HCT116 (cell line): Measurements from ENCODE around the gene MRPL49. TPM values are rescaled to one million over a fixed set of nuclear protein-coding genes. Genes with fewer than 3 reads are reported as not detected.

Source experiments
- ATAC-seq: fragments of 200-7000 bp; cut with Tn5 transposase; 2 replicates; pipeline ENCODE4 v1.9.1; 2020; ENCODE audit warnings: mild to moderate bottlenecking, moderate library complexity
- BruUV-seq: library from RNA; stranded (reverse); fragments of 400-500 nt; replicated peaks from 2 replicates; lab custom pipeline; 2021; lab: Mats Ljungman, UMichigan
- CTCF ChIA-PET: fragments of 300-600 bp; sonication (Branson Sonifier 250); formaldehyde crosslinking; loops from one replicate; lab custom pipeline; 2021; ENCODE audit warnings: antibody characterized with exemption; lab: Charles Lee
- POLR2A ChIA-PET: fragments of 300-600, 350-600 bp; sonication (Branson Sonifier 250); formaldehyde crosslinking; loops from one replicate; lab custom pipeline; 2021; ENCODE audit warnings: antibody characterized with exemption; lab: Charles Lee
- RAD21 ChIA-PET, 2 experiments: fragments of 300-600 bp; sonication (Branson Sonifier 250); formaldehyde crosslinking; loops; one replicate each; lab custom pipeline; 2023; ENCODE audit warnings: low total read pairs in 2 of 2; ENCODE audit not compliant: uncharacterized antibody in 2 of 2, unreplicated experiment in 2 of 2, low non-redundant PET in 1 of 2; lab: Charles Lee
- DNase-seq: peaks from one replicate; pipeline ENCODE4 v3.0.0-alpha.2; 2010; ENCODE audit warnings: low read depth, low spot score
- H2AFZ ChIP-seq: fragments of 200-600 bp; shearing (Covaris generic), sonication (generic); 2 replicates; pipeline ENCODE4 v1.6.1; 2017; ENCODE audit warnings: low read depth, mixed run types, mixed read lengths, antibody characterized with exemption, low read length; ENCODE audit not compliant: poor library complexity, severe bottlenecking
- H3K27ac ChIP-seq: 2 replicates; pipeline ENCODE4 v1.5.1; 2012; ENCODE audit warnings: low read depth, low read length
- H3K27me3 ChIP-seq: fragments of 200-600 bp; sonication (generic); 2 replicates; pipeline ENCODE4 v1.6.1; 2016; ENCODE audit warnings: mixed run types, low read length, mixed read lengths; ENCODE audit not compliant: insufficient read depth
- H3K36me3 ChIP-seq, 2 experiments: fragments of 200-500 bp in 1 of 2; fragments of 200-600 bp in 1 of 2; sonication (Bioruptor generic) in 1 of 2; sonication (generic) in 1 of 2; 2 replicates each; pipeline versions ENCODE4 v1.5.1 to v1.6.1; 2014 to 2016; ENCODE audit warnings: low read length in 2 of 2, inconsistent platforms in 1 of 2, mixed read lengths in 1 of 2, mixed run types in 1 of 2; ENCODE audit not compliant: insufficient read depth in 2 of 2, control insufficient read depth in 1 of 2
- H3K4me1 ChIP-seq, 2 experiments: fragments of 200-600 bp in 1 of 2; sonication (generic) in 1 of 2; 2 replicates each; pipeline versions ENCODE4 v1.5.1 to v1.6.1; 2012 to 2017; ENCODE audit warnings: low read length in 2 of 2, inconsistent platforms in 1 of 2, mild to moderate bottlenecking in 1 of 2, mixed read lengths in 1 of 2, mixed run types in 1 of 2, moderate library complexity in 1 of 2; ENCODE audit not compliant: insufficient read depth in 2 of 2, control insufficient read depth in 1 of 2
- H3K4me2 ChIP-seq: fragments of 200-600 bp; sonication (generic); 2 replicates; pipeline ENCODE4 v1.6.1; 2017; ENCODE audit warnings: mixed run types, low read length, mixed read lengths
- H3K4me3 ChIP-seq, 2 experiments: fragments of 200-600 bp in 1 of 2; sonication (generic) in 1 of 2; replicated peaks in 1 of 2; 2 replicates each; pipeline ENCODE4 v1.5.1; 2011 to 2016; ENCODE audit warnings: low read length in 2 of 2, control low read depth in 1 of 2, low read depth in 1 of 2, mild to moderate bottlenecking in 1 of 2, mixed read lengths in 1 of 2, mixed run types in 1 of 2
- H3K79me2 ChIP-seq: fragments of 200-600 bp; sonication (generic); 2 replicates; pipeline ENCODE4 v1.6.1; 2017; ENCODE audit warnings: mild to moderate bottlenecking, mixed run types, low read length, moderate library complexity, mixed read lengths; ENCODE audit not compliant: insufficient read depth
- H3K9ac ChIP-seq: fragments of 200-600 bp; sonication (generic); 2 replicates; pipeline ENCODE4 v1.6.1; 2016; ENCODE audit warnings: low read length, mixed read lengths
- H3K9me2 ChIP-seq: fragments of 200-600 bp; sonication (generic), shearing (Covaris generic); 2 replicates; pipeline ENCODE4 v1.6.1; 2017; ENCODE audit warnings: mixed run types, mild to moderate bottlenecking, moderate library complexity; ENCODE audit not compliant: insufficient read depth
- H3K9me3 ChIP-seq, 2 experiments: fragments of 200-500 bp in 1 of 2; fragments of 200-600 bp in 1 of 2; sonication (Bioruptor generic) in 1 of 2; sonication (generic) in 1 of 2; 2 replicates each; pipeline ENCODE4 v1.6.1; 2014 to 2017; ENCODE audit warnings: low read length in 2 of 2, mixed read lengths in 2 of 2, inconsistent platforms in 1 of 2, low read depth in 1 of 2, mild to moderate bottlenecking in 1 of 2, mixed run types in 1 of 2, moderate library complexity in 1 of 2; ENCODE audit not compliant: control insufficient read depth in 1 of 2, insufficient read depth in 1 of 2
- H4K20me1 ChIP-seq: fragments of 200-600 bp; sonication (generic), shearing (Covaris generic); 2 replicates; pipeline ENCODE4 v1.6.1; 2017; ENCODE audit warnings: mixed run types, mild to moderate bottlenecking, moderate library complexity; ENCODE audit not compliant: insufficient read depth
- CBX3 ChIP-seq: IDR thresholded peaks from 2 replicates; pipeline ENCODE4 v1.6.1; 2012; ENCODE audit warnings: low read depth
- ELF1 ChIP-seq: IDR thresholded peaks from 2 replicates; pipeline ENCODE4 v1.6.1; 2012; ENCODE audit warnings: low read depth, borderline replicate concordance
- EZH2 ChIP-seq: fragments of 200-600 bp; sonication (generic); IDR thresholded peaks from 2 replicates; pipeline ENCODE4 v1.6.1; 2017; ENCODE audit warnings: antibody characterized with exemption, mixed run types
- FOSL1 ChIP-seq: IDR thresholded peaks from 2 replicates; pipeline ENCODE4 v1.6.1; 2012; ENCODE audit warnings: low read depth
- JUND ChIP-seq: IDR thresholded peaks from 2 replicates; pipeline ENCODE4 v1.6.1; 2012
- POLR2A ChIP-seq: IDR thresholded peaks from 2 replicates; pipeline ENCODE4 v1.7.0; 2011; ENCODE audit warnings: borderline replicate concordance; ENCODE audit not compliant: insufficient read depth, insufficient read length; ENCODE audit errors: extremely low read depth
- POLR2AphosphoS5 ChIP-seq: IDR thresholded peaks from 2 replicates; pipeline ENCODE4 v1.6.1; 2011; ENCODE audit warnings: mild to moderate bottlenecking, low read depth, low read length, moderate library complexity
- RAD21 ChIP-seq: IDR thresholded peaks from 2 replicates; pipeline ENCODE4 v1.6.1; 2012; ENCODE audit warnings: low read depth, mild to moderate bottlenecking
- SP1 ChIP-seq: IDR thresholded peaks from 2 replicates; pipeline ENCODE4 v1.6.1; 2012; ENCODE audit warnings: low read depth
- SRF ChIP-seq: IDR thresholded peaks from 2 replicates; pipeline ENCODE4 v1.6.1; 2012; ENCODE audit warnings: low read depth
- YY1 ChIP-seq: IDR thresholded peaks from 2 replicates; pipeline ENCODE4 v1.6.1; 2011; ENCODE audit warnings: low read length, low read depth, moderate library complexity, mild to moderate bottlenecking; ENCODE audit not compliant: insufficient replicate concordance; ENCODE audit errors: extremely low read depth
- ZFX ChIP-seq: fragments of 450-650 bp; IDR thresholded peaks from 2 replicates; pipeline ENCODE4 v1.6.1; 2017
- intact Hi-C: fragments of 100-400 bp; cut with micrococcal nuclease; formaldehyde crosslinking; loops from 2 replicates; pipeline ENCODE4 v1.10.0; 2022
- total RNA-seq: library from RNA; stranded (reverse); gene quantifications from one replicate; pipeline ENCODE4 v1.2.1, GENCODE V29; 2021; ENCODE audit not compliant: unreplicated experiment
- TF ChIP-seq, protein P1 (sequence below): IDR thresholded peaks from 2 replicates; pipeline ENCODE4 v1.6.1; 2011; ENCODE audit warnings: mild to moderate bottlenecking, low read length, moderate library complexity; ENCODE audit not compliant: insufficient replicate concordance; ENCODE audit errors: extremely low read depth
- TF ChIP-seq, protein P2 (sequence below): IDR thresholded peaks from 2 replicates; pipeline ENCODE4 v1.6.1; 2012
- TF ChIP-seq, protein P3 (sequence below): IDR thresholded peaks from 2 replicates; pipeline ENCODE4 v1.6.1; 2012; ENCODE audit warnings: low read depth

The MRPL49 gene
- total RNA-seq, 1 experiment from 2014 or later = 77.5 TPM

DNA sequence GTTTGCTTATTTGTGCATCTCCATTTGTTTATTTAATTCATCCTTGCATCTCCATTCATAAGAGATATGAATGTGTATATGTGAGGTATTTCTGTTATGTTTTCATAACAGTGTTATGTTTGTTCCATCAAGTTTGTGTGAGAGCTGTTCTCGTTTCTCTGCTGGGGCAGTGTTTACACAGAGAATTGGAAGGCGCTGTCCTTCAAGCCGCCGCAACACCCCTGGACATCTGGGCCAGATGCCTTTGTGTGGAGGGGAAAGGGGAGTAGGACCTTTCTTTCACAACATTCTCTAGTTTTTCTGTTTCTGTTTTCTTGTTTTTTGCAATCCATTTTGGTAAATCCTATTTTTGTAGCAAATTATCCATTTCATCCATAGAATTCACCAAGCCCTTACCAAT, 17.5 kb upstream of the MRPL49 start:
- no TSS peak for BruUV-seq
- ChIA-PET RAD21 (no interaction called here), POLR2A (no interaction called here), CTCF (no interaction called here)
- DNase-seq = no peak
- Histone ChIP-seq H4K20me1 (no peaks in the 10 kb centered on the region), H3K9me3 (no peaks in the 10 kb centered on the region), H3K4me2 (no peak overlapping the region), H3K4me3 (no peak overlapping the region), H3K27ac (no peak overlapping the region), H3K79me2 (peaks cover 21% of the 10 kb centered on the region), H3K9ac (no peak overlapping the region), H3K4me1 (no peaks in the 10 kb centered on the region; a peak in 1 of 4 replicates), H3K36me3 (no peaks in the 10 kb centered on the region), H3K27me3 (no peaks in the 10 kb centered on the region), H3K9me2 (no peaks in the 10 kb centered on the region), H2AFZ (no peak overlapping the region)
- no peak for TF ChIP-seq POLR2A
- TF ChIP-seq, protein P1, sequence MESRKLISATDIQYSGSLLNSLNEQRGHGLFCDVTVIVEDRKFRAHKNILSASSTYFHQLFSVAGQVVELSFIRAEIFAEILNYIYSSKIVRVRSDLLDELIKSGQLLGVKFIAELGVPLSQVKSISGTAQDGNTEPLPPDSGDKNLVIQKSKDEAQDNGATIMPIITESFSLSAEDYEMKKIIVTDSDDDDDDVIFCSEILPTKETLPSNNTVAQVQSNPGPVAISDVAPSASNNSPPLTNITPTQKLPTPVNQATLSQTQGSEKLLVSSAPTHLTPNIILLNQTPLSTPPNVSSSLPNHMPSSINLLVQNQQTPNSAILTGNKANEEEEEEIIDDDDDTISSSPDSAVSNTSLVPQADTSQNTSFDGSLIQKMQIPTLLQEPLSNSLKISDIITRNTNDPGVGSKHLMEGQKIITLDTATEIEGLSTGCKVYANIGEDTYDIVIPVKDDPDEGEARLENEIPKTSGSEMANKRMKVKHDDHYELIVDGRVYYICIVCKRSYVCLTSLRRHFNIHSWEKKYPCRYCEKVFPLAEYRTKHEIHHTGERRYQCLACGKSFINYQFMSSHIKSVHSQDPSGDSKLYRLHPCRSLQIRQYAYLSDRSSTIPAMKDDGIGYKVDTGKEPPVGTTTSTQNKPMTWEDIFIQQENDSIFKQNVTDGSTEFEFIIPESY = no peak
- no peak for TF ChIP-seq SRF
- TF ChIP-seq ELF1 = no peak
- TF ChIP-seq, protein P2, sequence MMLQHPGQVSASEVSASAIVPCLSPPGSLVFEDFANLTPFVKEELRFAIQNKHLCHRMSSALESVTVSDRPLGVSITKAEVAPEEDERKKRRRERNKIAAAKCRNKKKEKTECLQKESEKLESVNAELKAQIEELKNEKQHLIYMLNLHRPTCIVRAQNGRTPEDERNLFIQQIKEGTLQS = no peak
- TF ChIP-seq POLR2AphosphoS5 = no peak
- ATAC-seq = no peak
- intact Hi-C loops = no loop called here

DNA sequence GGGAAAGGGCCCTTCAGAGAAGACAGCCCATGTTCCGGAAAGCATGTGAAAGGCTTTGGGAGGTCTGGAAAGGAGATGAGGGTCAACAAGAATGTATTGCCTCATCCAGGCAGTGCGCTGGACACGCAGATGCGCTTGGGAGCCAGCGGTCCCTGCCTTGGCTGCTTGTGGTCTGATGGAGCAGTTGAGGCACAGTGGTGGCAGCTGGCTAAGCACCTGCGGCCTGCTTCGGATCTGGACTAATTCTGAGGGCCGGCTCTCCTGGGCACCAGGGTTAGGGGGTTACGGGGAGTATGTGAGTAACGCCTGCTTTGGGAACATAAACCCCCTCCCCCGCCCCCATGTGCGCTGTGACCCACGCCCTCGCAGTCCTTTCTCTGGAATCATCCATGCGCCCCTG, 15.0 kb upstream of the MRPL49 start:
- POLR2A ChIA-PET = no interaction called here
- TF ChIP-seq CBX3 (no peak), POLR2AphosphoS5 (no peak), ELF1 (no peak), EZH2 (no peak), ZFX (no peak), JUND (no peak), FOSL1 (no peak), YY1 (no peak), SP1 (no peak), RAD21 (no peak)
- TF ChIP-seq, protein P2 = no peak
- TF ChIP-seq, protein P3, sequence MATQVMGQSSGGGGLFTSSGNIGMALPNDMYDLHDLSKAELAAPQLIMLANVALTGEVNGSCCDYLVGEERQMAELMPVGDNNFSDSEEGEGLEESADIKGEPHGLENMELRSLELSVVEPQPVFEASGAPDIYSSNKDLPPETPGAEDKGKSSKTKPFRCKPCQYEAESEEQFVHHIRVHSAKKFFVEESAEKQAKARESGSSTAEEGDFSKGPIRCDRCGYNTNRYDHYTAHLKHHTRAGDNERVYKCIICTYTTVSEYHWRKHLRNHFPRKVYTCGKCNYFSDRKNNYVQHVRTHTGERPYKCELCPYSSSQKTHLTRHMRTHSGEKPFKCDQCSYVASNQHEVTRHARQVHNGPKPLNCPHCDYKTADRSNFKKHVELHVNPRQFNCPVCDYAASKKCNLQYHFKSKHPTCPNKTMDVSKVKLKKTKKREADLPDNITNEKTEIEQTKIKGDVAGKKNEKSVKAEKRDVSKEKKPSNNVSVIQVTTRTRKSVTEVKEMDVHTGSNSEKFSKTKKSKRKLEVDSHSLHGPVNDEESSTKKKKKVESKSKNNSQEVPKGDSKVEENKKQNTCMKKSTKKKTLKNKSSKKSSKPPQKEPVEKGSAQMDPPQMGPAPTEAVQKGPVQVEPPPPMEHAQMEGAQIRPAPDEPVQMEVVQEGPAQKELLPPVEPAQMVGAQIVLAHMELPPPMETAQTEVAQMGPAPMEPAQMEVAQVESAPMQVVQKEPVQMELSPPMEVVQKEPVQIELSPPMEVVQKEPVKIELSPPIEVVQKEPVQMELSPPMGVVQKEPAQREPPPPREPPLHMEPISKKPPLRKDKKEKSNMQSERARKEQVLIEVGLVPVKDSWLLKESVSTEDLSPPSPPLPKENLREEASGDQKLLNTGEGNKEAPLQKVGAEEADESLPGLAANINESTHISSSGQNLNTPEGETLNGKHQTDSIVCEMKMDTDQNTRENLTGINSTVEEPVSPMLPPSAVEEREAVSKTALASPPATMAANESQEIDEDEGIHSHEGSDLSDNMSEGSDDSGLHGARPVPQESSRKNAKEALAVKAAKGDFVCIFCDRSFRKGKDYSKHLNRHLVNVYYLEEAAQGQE = no peak

More for the DNA sequence above, 15.0 kb upstream of the MRPL49 start:
- CTCF ChIA-PET = no interaction called here
- RAD21 ChIA-PET = no interaction called here
- BruUV-seq = no TSS peak
- Histone ChIP-seq H3K4me3 (no peak overlapping the region), H3K4me1 (peaks cover 11 to 15% of the 10 kb centered on the region in 2 experiments), H3K27ac (no peak overlapping the region), H3K9me2 (no peaks in the 10 kb centered on the region), H3K36me3 (no peaks in the 10 kb centered on the region), H3K9me3 (no peaks in the 10 kb centered on the region), H3K79me2 (peaks cover 16% of the 10 kb centered on the region), H3K27me3 (no peaks in the 10 kb centered on the region), H3K9ac (no peak overlapping the region), H3K4me2 (no peak overlapping the region), H2AFZ (no peak overlapping the region), H4K20me1 (no peaks in the 10 kb centered on the region)
- DNase-seq (no peak), ATAC-seq (no peak)
- intact Hi-C loops = no loop called here
